ENCODE results near the gene GLTPD2. TPM values are rescaled to one million over a fixed set of nuclear protein-coding genes. Genes with fewer than 3 reads are reported as not detected.

The GLTPD2 gene
- total and polyA plus RNA-seq, 2 experiments from 2014 or later = 0.47 to 1.3 TPM

DNA sequence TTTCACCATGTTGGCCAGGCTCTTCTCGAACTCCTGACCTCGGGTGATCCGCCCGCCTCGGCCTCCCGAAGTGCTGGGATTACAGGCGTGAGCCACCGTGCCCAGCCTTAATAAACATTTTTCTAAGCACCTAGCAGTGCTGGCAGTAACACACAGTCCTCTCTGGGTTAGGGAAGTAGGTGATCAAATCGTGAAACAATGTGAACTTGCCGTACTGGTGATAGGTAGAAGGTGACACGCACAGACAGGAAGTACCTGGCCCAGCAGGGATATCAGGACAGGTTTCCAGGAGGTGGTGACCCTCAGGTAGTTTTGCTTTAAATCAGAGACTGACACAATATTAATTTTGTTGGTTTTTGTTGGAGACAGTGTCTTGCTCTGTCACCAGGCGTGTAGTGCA lies 22.7 kb downstream of the GLTPD2 start:
- Mint-ChIP-seq H3K27ac (no peak overlapping the region), H3K4me3 (no peak overlapping the region), H3K9me3 (peaks cover 2% of the 10 kb centered on the region), H3K4me1 (peaks cover 8% of the 10 kb centered on the region; the same call in 2 of the 3 replicates), H3K36me3 (ENCODE audit: low read depth) (peaks cover 32% of the 10 kb centered on the region), H3K27me3 (ENCODE audit: insufficient read depth, low read depth, poor library complexity) (peaks cover 12% of the 10 kb centered on the region)
- no peak overlapping the region for H2AFZ ChIP-seq
- 0 out of 2 replicates have a peak, but pooled peaks cover 3% of the 10 kb centered on the region for H3F3A ChIP-seq (replicated peaks; ENCODE audit: low read depth)
- no peak overlapping the region for H3K4me2 ChIP-seq
- no peaks in the 10 kb centered on the region for H3K79me2 ChIP-seq (replicated peaks; ENCODE audit: insufficient read depth)
- peaks cover 3% of the 10 kb centered on the region; the same call in 1 of the 2 replicates for H3K4me1 ChIP-seq (ENCODE audit: insufficient read depth)
- no peak for DNase-seq (ENCODE audit: low spot score)
- ATAC-seq = no peak
- no peak overlapping the region for H3K4me3 ChIP-seq
- H3K27ac ChIP-seq (ENCODE audit: low read depth) = no peak overlapping the region
- no peaks in the 10 kb centered on the region for H3K27me3 ChIP-seq (ENCODE audit: insufficient read depth)
- H3K9me2 ChIP-seq (ENCODE audit: insufficient read depth) = no peaks in the 10 kb centered on the region
- no peak for TF ChIP-seq CREB1 (CRISPR knock-in tag; IDR thresholded peaks at IDR 0.05; ENCODE audit: low read depth)
- TF ChIP-seq POLR2AphosphoS5 (IDR thresholded peaks at IDR 0.05; ENCODE audit: low read depth) = no peak
- TF ChIP-seq, protein P1, sequence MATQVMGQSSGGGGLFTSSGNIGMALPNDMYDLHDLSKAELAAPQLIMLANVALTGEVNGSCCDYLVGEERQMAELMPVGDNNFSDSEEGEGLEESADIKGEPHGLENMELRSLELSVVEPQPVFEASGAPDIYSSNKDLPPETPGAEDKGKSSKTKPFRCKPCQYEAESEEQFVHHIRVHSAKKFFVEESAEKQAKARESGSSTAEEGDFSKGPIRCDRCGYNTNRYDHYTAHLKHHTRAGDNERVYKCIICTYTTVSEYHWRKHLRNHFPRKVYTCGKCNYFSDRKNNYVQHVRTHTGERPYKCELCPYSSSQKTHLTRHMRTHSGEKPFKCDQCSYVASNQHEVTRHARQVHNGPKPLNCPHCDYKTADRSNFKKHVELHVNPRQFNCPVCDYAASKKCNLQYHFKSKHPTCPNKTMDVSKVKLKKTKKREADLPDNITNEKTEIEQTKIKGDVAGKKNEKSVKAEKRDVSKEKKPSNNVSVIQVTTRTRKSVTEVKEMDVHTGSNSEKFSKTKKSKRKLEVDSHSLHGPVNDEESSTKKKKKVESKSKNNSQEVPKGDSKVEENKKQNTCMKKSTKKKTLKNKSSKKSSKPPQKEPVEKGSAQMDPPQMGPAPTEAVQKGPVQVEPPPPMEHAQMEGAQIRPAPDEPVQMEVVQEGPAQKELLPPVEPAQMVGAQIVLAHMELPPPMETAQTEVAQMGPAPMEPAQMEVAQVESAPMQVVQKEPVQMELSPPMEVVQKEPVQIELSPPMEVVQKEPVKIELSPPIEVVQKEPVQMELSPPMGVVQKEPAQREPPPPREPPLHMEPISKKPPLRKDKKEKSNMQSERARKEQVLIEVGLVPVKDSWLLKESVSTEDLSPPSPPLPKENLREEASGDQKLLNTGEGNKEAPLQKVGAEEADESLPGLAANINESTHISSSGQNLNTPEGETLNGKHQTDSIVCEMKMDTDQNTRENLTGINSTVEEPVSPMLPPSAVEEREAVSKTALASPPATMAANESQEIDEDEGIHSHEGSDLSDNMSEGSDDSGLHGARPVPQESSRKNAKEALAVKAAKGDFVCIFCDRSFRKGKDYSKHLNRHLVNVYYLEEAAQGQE (IDR thresholded peaks at IDR 0.05; ENCODE audit: unreplicated experiment) = no peak
- no peaks in the 10 kb centered on the region for H4K20me1 ChIP-seq (replicated peaks; ENCODE audit: insufficient read depth)
- peaks cover 20% of the 10 kb centered on the region for H3K36me3 ChIP-seq (ENCODE audit: insufficient read depth)

DNA sequence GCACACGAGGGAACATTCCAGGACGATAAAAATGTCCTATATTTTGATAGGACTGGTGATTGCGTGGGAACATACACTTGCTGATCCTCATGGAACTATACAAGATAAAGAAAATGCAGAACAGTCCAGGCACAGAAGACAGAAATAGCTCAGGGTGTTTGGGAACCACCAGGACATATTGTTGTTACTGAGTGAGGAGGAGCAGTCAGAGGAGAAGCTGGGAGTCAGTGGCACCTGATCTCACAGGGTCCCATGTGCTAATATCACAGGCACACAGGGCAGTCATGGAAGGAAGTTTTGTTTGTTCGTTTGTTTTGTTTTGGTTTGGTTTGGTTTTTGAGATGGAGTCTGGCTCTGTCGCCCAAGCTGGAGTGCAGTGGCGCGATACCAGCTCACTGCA lies 23.9 kb downstream of the GLTPD2 start:
- Mint-ChIP-seq H3K4me3 (no peak overlapping the region), H3K27me3 (ENCODE audit: insufficient read depth, low read depth, poor library complexity) (peaks cover 9% of the 10 kb centered on the region), H3K9me3 (peaks cover 2% of the 10 kb centered on the region), H3K27ac (no peak overlapping the region), H3K36me3 (ENCODE audit: low read depth) (peaks cover 39% of the 10 kb centered on the region), H3K4me1 (peaks cover 5% of the 10 kb centered on the region; the same call in 2 of the 3 replicates)
- DNase-seq (ENCODE audit: low spot score) = no peak
- H3K4me1 ChIP-seq (ENCODE audit: insufficient read depth) = peaks cover 3% of the 10 kb centered on the region; the same call in 1 of the 2 replicates
- no peak overlapping the region for H3K4me3 ChIP-seq
- no peaks in the 10 kb centered on the region for H3K9me2 ChIP-seq (ENCODE audit: insufficient read depth)
- H3K79me2 ChIP-seq (replicated peaks; ENCODE audit: insufficient read depth) = no peaks in the 10 kb centered on the region
- H3K36me3 ChIP-seq (ENCODE audit: insufficient read depth) = peaks cover 20% of the 10 kb centered on the region
- H3K27ac ChIP-seq (ENCODE audit: low read depth) = no peak overlapping the region
- H3F3A ChIP-seq (replicated peaks; ENCODE audit: low read depth) = 0 out of 2 replicates have a peak, but pooled peaks cover 3% of the 10 kb centered on the region
- no peaks in the 10 kb centered on the region for H4K20me1 ChIP-seq (replicated peaks; ENCODE audit: insufficient read depth)
- no peak for ATAC-seq
- H2AFZ ChIP-seq = no peak overlapping the region
- H3K4me2 ChIP-seq = no peak overlapping the region
- H3K27me3 ChIP-seq (ENCODE audit: insufficient read depth) = no peaks in the 10 kb centered on the region
- TF ChIP-seq, protein P2, sequence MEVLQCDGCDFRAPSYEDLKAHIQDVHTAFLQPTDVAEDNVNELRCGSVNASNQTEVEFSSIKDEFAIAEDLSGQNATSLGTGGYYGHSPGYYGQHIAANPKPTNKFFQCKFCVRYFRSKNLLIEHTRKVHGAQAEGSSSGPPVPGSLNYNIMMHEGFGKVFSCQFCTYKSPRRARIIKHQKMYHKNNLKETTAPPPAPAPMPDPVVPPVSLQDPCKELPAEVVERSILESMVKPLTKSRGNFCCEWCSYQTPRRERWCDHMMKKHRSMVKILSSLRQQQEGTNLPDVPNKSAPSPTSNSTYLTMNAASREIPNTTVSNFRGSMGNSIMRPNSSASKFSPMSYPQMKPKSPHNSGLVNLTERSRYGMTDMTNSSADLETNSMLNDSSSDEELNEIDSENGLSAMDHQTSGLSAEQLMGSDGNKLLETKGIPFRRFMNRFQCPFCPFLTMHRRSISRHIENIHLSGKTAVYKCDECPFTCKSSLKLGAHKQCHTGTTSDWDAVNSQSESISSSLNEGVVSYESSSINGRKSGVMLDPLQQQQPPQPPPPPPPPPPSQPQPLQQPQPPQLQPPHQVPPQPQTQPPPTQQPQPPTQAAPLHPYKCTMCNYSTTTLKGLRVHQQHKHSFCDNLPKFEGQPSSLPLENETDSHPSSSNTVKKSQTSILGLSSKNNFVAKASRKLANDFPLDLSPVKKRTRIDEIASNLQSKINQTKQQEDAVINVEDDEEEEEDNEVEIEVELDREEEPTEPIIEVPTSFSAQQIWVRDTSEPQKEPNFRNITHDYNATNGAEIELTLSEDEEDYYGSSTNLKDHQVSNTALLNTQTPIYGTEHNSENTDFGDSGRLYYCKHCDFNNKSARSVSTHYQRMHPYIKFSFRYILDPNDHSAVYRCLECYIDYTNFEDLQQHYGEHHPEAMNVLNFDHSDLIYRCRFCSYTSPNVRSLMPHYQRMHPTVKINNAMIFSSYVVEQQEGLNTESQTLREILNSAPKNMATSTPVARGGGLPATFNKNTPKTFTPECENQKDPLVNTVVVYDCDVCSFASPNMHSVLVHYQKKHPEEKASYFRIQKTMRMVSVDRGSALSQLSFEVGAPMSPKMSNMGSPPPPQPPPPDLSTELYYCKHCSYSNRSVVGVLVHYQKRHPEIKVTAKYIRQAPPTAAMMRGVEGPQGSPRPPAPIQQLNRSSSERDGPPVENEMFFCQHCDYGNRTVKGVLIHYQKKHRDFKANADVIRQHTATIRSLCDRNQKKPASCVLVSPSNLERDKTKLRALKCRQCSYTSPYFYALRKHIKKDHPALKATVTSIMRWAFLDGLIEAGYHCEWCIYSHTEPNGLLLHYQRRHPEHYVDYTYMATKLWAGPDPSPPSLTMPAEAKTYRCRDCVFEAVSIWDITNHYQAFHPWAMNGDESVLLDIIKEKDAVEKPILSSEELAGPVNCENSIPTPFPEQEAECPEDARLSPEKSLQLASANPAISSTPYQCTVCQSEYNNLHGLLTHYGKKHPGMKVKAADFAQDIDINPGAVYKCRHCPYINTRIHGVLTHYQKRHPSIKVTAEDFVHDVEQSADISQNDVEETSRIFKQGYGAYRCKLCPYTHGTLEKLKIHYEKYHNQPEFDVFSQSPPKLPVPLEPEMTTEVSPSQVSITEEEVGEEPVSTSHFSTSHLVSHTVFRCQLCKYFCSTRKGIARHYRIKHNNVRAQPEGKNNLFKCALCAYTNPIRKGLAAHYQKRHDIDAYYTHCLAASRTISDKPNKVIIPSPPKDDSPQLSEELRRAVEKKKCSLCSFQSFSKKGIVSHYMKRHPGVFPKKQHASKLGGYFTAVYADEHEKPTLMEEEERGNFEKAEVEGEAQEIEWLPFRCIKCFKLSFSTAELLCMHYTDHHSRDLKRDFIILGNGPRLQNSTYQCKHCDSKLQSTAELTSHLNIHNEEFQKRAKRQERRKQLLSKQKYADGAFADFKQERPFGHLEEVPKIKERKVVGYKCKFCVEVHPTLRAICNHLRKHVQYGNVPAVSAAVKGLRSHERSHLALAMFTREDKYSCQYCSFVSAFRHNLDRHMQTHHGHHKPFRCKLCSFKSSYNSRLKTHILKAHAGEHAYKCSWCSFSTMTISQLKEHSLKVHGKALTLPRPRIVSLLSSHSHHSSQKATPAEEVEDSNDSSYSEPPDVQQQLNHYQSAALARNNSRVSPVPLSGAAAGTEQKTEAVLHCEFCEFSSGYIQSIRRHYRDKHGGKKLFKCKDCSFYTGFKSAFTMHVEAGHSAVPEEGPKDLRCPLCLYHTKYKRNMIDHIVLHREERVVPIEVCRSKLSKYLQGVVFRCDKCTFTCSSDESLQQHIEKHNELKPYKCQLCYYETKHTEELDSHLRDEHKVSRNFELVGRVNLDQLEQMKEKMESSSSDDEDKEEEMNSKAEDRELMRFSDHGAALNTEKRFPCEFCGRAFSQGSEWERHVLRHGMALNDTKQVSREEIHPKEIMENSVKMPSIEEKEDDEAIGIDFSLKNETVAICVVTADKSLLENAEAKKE (CRISPR knock-in tag; IDR thresholded peaks at IDR 0.05) = no peak
- TF ChIP-seq ZNF331 (CRISPR knock-in tag; IDR thresholded peaks at IDR 0.05; ENCODE audit: low read depth) (no peak), POLR2AphosphoS5 (IDR thresholded peaks at IDR 0.05; ENCODE audit: low read depth) (no peak), NANOG (IDR thresholded peaks at IDR 0.05; ENCODE audit: borderline replicate concordance) (no peak), STAT1 (IDR thresholded peaks at IDR 0.05; ENCODE audit: unreplicated experiment) (no peak), ETS1 (IDR thresholded peaks at IDR 0.05) (no peak)
- TF ChIP-seq, protein P3, sequence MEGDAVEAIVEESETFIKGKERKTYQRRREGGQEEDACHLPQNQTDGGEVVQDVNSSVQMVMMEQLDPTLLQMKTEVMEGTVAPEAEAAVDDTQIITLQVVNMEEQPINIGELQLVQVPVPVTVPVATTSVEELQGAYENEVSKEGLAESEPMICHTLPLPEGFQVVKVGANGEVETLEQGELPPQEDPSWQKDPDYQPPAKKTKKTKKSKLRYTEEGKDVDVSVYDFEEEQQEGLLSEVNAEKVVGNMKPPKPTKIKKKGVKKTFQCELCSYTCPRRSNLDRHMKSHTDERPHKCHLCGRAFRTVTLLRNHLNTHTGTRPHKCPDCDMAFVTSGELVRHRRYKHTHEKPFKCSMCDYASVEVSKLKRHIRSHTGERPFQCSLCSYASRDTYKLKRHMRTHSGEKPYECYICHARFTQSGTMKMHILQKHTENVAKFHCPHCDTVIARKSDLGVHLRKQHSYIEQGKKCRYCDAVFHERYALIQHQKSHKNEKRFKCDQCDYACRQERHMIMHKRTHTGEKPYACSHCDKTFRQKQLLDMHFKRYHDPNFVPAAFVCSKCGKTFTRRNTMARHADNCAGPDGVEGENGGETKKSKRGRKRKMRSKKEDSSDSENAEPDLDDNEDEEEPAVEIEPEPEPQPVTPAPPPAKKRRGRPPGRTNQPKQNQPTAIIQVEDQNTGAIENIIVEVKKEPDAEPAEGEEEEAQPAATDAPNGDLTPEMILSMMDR (conservative IDR thresholded peaks at IDR 0.05; ENCODE audit: low read depth in 2 of 2) = no peak

Measured in GM23338 (cell line).